GM21526 (cell line): ENCODE measurements around the gene CLP1.

Experiments used
- ATAC-seq: cut with Tn5 transposase; IDR thresholded peaks from one replicate; pipeline ENCODE4 v1.9.1; 2021; ENCODE audit warnings: moderate library complexity; ENCODE audit not compliant: unreplicated experiment, low FRiP score

The CLP1 gene

GRCh38 chr11:57657194-57658022 is at the start of gene CLP1:
TSS of gene CLP1 (plus strand) at chr11:57657762. CDS start at chr11:57659477, 1,715 bp downstream.
- peak; percentile 98 for ATAC-seq

DNA sequence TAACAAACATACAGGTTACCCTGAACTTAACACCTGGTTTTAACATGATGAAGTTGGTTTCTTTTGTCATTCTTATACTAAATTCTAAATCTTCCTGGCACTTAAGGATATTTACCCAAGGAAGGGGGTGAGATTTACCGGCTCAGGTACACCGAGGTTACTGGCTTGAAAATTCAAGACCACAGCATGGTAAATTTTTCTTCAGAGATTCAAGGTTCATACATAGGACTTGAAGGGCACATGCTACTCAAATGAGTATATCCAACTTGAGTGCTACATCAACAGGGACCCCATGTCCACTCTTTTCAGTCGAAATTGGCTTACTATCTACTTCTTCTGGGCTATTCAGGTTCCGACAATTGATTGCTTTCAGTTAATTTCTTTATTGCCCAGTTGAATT is 47.4 kb upstream of the CLP1 start:
- ATAC-seq, result no peak

DNA sequence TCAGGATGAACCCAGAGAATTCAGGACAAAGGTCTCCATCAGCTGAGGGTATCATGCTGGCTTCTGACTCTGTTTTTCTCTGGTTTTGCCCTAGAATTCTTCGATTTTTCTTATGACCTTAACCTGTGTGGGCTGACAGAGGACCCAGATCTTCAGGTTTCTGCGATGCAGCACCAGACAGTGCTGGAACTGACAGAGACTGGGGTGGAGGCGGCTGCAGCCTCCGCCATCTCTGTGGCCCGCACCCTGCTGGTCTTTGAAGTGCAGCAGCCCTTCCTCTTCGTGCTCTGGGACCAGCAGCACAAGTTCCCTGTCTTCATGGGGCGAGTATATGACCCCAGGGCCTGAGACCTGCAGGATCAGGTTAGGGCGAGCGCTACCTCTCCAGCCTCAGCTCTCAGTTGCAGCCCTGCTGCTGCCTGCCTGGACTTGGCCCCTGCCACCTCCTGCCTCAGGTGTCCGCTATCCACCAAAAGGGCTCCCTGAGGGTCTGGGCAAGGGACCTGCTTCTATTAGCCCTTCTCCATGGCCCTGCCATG is 43.3 kb upstream of the CLP1 start:
- no peak for ATAC-seq

GRCh38 chr11:57615308-57615707 is 42.3 kb upstream of the CLP1 start:
- no peak for ATAC-seq

DNA sequence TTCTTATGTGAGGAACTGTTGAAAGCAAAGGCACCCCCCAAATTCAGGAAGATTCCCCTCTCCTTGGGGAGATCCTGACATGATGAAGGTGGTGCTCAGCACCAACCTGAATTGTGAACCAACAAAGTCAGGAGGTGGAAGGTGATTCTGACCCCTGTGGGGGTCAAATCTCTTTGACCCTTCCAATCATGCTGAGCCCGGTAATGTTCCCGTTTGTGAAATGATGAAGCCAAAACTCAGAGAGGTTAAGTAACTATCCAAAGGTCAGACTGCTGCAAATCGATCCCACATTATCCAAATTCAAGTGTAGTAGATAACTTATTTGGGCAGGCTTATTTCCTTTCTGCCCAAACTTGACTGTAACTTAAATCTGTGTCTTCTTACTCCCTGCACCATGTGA is 41.0 kb upstream of the CLP1 start:
- no peak for ATAC-seq

GRCh38 chr11:57618438-57618837 is 39.1 kb upstream of the CLP1 start:
- ATAC-seq, result no peak

DNA sequence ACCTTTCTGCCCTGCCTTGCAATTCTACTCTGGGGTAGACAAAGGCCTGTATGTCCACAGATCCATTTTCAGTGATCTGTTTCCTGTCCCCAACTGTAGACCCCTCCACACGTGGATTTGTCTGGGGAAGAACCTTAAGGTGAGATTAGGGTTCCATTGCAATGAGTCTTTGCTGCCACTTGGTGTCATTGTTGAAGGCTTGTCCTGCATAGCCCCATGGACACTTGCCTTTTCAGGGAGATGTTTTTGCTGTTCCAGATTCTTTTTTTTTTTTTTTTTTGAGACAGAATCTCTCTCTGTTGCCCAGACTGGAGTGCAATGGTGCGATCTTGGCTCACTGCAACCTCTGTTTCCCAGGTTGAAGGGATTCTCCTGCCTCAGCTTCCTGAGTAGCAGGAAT is 38.2 kb upstream of the CLP1 start:
- no peak for ATAC-seq

GRCh38 chr11:57620467-57620866 is 37.1 kb upstream of the CLP1 start:
- no peak for ATAC-seq

DNA sequence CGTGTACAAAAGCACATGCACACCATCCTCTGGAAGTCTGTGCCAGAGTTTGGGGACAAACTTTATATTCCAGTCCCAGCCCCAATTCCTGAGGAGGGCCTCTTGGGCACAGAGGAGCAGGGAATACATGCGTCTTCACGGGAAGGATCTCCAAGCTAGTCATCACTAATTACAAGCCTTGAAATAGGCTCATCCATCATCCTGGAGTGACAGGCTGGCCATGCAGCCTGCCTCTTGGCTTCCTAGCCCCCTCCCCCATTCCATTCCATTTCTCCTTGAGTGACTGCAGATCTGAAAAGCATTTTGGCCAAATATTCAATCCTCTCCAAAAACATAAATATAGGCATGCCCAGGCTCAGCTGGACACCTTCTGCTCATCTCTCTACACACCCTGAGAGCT is 35.3 kb upstream of the CLP1 start:
- no peak for ATAC-seq

DNA sequence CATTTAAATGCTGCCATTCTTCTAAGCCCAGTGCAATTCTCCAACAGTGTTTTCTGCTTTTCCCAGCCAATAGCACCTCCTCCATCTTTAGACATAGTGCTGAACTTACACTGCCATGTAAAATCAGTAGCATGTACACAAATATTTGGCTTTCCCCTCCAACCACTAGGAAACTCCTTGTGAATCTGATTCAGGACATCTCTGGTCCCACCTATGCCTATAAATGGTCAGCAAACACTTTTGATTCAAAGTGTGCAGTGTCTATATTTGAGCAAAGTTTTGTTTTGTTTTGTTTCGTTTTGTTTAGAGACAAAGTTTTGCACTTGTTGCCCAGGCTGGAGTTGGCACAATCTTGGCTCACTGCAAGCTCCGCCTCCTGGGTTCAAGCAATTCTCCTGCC is 32.7 kb upstream of the CLP1 start:
- ATAC-seq, result no peak

DNA sequence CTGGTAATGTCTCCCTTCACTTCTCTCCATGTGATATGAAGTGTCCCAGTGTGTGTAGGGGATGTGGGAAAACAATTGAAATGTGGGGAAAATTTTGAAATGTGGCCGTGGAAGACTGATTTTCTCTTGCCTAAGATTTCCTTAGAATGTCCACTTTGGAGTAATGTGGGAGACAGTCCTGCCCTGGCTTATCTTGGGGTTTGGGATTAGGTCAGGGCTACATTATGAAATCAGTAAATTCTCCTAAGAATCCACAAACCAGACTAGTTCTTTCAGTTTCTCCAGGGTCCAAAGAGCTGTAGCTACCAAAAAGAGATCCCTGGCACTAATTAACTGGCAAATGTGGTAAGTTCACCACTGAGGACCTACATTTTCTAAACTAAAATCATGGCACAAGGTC is 30.7 kb upstream of the CLP1 start:
- ATAC-seq, result no peak

DNA sequence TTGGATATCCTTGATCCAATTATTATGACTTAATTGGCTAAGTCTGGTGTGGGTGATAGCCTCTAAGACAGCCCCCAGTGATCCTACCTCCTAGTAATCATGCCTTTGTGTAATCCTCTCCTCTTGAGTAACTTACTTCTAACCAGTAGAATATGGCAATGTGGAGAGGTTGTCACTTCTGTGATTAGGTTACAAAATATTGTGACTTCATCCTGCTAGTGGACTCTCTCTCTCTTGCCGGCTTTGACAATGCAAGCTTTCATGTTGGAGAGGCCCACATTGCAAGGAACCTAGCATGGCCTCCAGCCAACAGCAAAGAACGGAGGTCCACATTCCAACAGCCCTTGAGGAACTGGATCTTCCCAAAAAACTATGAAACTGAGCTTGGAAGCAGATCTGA is 27.4 kb upstream of the CLP1 start:
- no peak for ATAC-seq

DNA sequence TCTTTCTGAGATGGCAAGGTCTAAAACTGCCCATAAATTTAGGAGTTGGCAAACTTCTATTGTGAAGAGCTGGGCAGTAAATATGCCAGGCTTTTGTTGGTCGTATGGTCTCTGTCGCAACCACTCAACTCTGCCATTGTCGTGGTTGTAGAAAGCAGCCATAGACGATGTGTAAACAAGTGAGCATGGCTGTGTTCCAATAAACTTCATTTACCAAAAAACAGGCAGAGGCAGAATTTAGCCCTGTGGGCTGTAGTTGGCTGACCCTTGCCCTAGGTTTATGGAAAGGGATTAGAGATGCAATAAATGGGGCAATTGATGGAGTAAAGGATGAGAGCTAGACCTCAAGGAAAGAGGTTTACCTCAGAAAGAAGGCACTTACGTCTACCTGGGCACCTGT is 25.4 kb upstream of the CLP1 start:
- ATAC-seq, result no peak

DNA sequence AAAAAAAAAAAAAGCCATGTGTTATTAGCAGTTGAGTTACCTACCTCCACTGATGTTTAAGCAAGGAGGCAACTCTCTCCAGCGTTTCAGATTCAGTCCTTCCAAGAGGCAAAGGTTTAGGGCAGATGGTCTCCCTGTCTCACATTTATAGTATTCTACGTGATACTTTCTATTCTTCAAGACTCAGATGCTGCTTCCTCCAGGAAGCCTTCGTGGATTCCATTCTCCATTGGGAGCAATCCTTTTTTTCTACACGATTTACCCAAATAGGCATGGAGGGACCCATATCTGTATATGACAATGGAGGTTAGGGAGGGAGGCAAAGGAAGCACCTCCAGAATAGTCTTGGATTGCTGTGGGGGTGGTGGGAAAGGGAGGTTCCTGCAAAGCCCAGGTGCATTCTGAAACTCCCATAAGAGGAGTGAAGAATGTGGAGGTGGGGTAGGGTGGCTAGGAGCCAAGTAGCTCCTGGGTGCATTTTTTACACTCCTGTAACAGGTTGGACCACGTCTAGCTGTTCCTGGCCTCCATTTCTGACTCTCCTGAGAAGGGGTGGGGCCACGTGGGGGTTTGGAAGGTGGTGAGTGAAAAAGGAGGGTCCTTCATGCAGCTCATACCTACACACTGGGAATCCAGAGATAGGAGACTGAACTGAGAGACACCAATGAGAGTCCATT is 24.0 kb upstream of the CLP1 start:
- ATAC-seq, result no peak

GRCh38 chr11:57634311-57634710 is 23.3 kb upstream of the CLP1 start:
- ATAC-seq, result no peak

- ATAC-seq, result no peak
These were observed 22.3 kb upstream of the CLP1 start for GRCh38 chr11:57635246-57635645.

GRCh38 chr11:57637626-57638004 is 19.9 kb upstream of the CLP1 start:
- no peak for ATAC-seq

DNA sequence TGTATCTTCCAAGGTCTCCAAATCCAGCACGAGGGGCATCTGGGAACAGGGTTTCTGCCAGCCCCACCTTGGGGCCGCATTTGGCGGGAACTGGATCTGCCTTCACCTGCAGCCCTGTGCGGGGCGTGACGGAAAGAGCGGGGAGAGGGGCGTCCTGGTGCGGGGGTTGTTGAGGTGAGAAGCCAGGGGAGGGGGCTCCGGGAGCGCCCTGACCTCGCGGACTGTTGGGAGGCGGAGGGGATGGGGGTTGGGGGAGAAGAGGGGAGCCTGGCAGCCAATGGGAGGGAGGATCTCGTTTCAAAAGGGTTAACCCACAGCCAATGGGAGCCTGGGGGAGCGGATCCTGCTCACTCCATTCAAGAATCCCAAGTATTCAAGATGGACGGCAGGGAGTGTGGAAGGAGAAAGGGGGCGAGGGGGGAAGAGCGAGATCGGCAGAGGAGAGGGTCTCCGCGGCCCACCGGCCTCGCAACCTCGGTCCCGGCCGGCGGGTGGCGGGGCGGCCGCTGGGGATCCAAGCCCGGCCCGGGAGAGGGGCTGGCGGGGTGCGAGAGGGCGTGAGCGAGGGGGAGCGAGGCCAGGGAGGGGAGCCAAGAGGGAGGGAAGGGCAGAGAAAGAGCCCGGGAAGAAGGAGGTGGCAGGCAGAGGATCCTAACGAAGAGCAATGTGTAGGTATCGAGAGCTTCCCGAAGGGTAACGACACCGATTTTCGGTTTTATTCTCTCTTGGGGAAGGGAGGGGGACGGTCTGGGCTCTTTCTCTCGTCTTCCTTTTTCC is 19.4 kb upstream of the CLP1 start:
- ATAC-seq, result no peak

DNA sequence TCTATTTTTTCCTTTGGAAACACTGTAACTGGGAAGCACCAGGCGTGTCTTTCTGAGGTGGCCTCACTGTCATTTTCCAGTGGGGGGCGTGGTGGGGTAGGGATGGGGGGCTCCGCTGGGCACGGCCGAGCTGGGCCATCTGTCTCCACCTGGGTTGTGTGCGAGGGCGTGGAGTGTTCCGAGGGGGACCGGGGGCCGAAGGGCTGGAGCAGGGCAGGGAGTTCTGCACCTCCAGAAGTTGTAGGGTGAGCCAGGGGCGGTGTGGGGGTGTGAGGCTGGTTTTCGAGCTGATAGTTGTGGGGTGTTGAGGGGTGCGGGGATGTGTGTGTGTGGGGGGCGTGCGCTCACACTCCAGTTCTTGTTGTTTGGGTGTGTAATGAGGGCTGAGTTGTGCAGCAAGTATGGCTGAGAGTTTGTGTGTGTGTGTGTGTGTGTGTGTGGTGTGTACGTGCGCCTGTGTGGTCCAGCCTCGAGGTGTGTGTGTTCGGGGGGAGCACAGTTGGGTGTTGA is 18.7 kb upstream of the CLP1 start:
- ATAC-seq, result no peak

DNA sequence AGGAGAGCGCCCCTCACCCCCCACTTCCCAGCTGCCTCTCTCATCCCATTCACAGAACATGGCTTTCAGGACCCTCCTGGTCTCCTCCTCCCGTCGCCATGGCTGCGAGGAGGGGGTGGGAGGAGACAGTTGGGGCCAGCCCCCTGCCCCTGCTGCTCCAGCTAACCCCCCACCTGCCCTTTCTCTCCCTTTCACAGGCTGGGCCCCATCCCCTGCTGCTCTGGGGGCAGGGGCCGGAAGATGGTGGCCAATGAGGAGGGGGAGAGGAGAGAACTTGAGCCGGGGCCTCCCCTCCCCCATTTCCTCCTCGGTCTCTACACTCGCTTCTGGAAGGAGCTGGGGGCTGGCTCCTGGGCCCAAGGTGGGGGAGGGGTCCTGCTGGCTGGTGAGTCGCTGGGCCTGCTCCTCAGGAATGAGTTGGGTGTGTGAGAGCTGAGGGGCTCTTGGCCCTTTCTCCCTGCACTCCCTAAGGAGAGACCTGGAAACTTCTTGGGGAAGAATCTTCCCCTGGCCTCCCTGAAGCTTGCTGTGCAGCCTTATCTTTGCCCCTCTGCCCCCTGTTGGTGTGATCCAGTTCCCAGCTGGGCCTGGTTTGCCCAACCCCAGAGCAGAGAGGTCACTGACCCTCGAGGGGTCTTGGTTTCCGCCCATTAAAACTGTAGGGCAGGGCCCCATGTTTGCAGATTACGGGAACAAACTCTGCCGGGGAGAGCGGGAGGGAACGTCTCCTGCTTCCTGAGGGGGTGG is 18.1 kb upstream of the CLP1 start:
- ATAC-seq, result no peak
